ENCODE measurements around the gene GPC6. TPM values are rescaled to one million over a fixed set of nuclear protein-coding genes. Genes with fewer than 3 reads are reported as not detected.
A peak's percentile ranks its signal among the peaks of the same experiment; 100 is the strongest.

GPC6 gene
- total RNA-seq, 1 donor from 2014 or later, result 42.9 TPM

GRCh38 chr13:94249512-94249911, 1022.9 kb downstream of the GPC6 start:
- Histone ChIP-seq H3K4me2 (no peak overlapping the region), H3K27ac (no peak overlapping the region)
- H3K9me3 Mint-ChIP-seq, result peaks cover 19% of the 10 kb centered on the region

GRCh38 chr13:94251831-94252608, 1025.4 kb downstream of the GPC6 start:
- Histone ChIP-seq H3K4me3 (no peak overlapping the region), H3K4me1 (no peaks in the 10 kb centered on the region), H3K27ac (no peak overlapping the region), H3K27me3 (no peaks in the 10 kb centered on the region), H3K79me2 (ENCODE audit: low read depth) (no peaks in the 10 kb centered on the region), H4K20me1 (ENCODE audit: low read depth) (no peaks in the 10 kb centered on the region), H3F3A (ENCODE audit: low read depth) (no peaks in the 10 kb centered on the region), H2AFZ (replicated peaks) (no peak overlapping the region), H3K4me2 (no peak overlapping the region), H3K36me3 (no peaks in the 10 kb centered on the region), H3K9ac (no peak overlapping the region), H3K9me3 (ENCODE audit: low read depth) (no peaks in the 10 kb centered on the region)
- H3K27me3 Mint-ChIP-seq (ENCODE audit: insufficient read depth, low read depth), result no peaks in the 10 kb centered on the region
- no peak overlapping the region for H3K4me3 Mint-ChIP-seq
- no peak overlapping the region for H3K27ac Mint-ChIP-seq
- peaks cover 21% of the 10 kb centered on the region for H3K4me1 Mint-ChIP-seq
- no peaks in the 10 kb centered on the region for H3K36me3 Mint-ChIP-seq
- peaks cover 4% of the 10 kb centered on the region for H3K9me3 Mint-ChIP-seq
- TF ChIP-seq EZH2 (IDR thresholded peaks at IDR 0.05) (no peak), EZH2phosphoT487 (IDR thresholded peaks at IDR 0.05) (no peak), CTCF (IDR thresholded peaks at IDR 0.05) (no peak)
- DNase-seq (ENCODE audit: low spot score), result no peak

More at GRCh38 chr13:94249512-94249911, 1022.9 kb downstream of the GPC6 start:
- no peaks in the 10 kb centered on the region for H3K36me3 Mint-ChIP-seq
- no peaks in the 10 kb centered on the region for H3K4me1 ChIP-seq
- H3K4me3 Mint-ChIP-seq, result no peak overlapping the region
- H3K4me1 Mint-ChIP-seq, result peaks cover 10% of the 10 kb centered on the region
- no peak overlapping the region for H3K4me3 ChIP-seq
- no peak overlapping the region for H3K9ac ChIP-seq
- no peaks in the 10 kb centered on the region for H3F3A ChIP-seq (ENCODE audit: low read depth)
- no peaks in the 10 kb centered on the region for H4K20me1 ChIP-seq (ENCODE audit: low read depth)
- H3K27me3 Mint-ChIP-seq (ENCODE audit: insufficient read depth, low read depth), result no peaks in the 10 kb centered on the region
- peak; percentile 39 for DNase-seq (ENCODE audit: low spot score)
- TF ChIP-seq EZH2phosphoT487 (IDR thresholded peaks at IDR 0.05), result no peak
- no peak for TF ChIP-seq CTCF (IDR thresholded peaks at IDR 0.05)
- TF ChIP-seq EZH2 (IDR thresholded peaks at IDR 0.05), result no peak
- no peak overlapping the region for H3K27ac Mint-ChIP-seq
- peaks cover 5% of the 10 kb centered on the region for H3K36me3 ChIP-seq
- H2AFZ ChIP-seq (replicated peaks), result no peak overlapping the region
- H3K27me3 ChIP-seq, result no peaks in the 10 kb centered on the region
- no peaks in the 10 kb centered on the region for H3K79me2 ChIP-seq (ENCODE audit: low read depth)
- H3K9me3 ChIP-seq (ENCODE audit: low read depth), result no peaks in the 10 kb centered on the region

DNA sequence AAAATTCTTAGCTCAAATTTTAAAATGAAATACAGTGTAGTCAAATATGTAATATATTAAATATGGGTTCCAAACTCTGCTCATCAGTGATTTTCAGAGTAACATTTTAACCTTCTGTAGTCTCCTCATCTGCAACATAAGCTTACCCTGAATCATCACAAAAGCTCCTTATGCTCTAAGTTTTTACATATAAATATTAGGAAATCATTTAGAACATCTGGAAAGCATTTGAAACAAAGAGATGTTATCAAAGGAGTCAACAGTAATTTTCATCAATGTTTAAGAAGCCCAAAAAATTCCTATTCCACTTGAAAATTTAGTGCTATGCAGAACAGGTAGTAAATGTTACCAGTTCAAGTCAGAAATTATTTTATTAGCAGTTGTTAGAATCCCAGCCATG, 1028.1 kb downstream of the GPC6 start:
- Histone ChIP-seq H4K20me1 (ENCODE audit: low read depth) (no peaks in the 10 kb centered on the region), H3K4me1 (no peaks in the 10 kb centered on the region), H3K27ac (no peak overlapping the region), H3K9ac (no peak overlapping the region), H3K36me3 (no peaks in the 10 kb centered on the region), H3K9me3 (ENCODE audit: low read depth) (no peaks in the 10 kb centered on the region), H3K4me3 (no peak overlapping the region), H3K4me2 (no peak overlapping the region), H2AFZ (replicated peaks) (no peak overlapping the region), H3F3A (ENCODE audit: low read depth) (no peaks in the 10 kb centered on the region), H3K79me2 (ENCODE audit: low read depth) (no peaks in the 10 kb centered on the region), H3K27me3 (no peaks in the 10 kb centered on the region)
- Mint-ChIP-seq H3K36me3 (no peaks in the 10 kb centered on the region), H3K27me3 (ENCODE audit: insufficient read depth, low read depth) (no peaks in the 10 kb centered on the region), H3K4me1 (peaks cover 18% of the 10 kb centered on the region), H3K27ac (no peak overlapping the region), H3K9me3 (no peaks in the 10 kb centered on the region), H3K4me3 (no peak overlapping the region)
- no peak for DNase-seq (ENCODE audit: low spot score)
- TF ChIP-seq EZH2phosphoT487 (IDR thresholded peaks at IDR 0.05) (no peak), EZH2 (IDR thresholded peaks at IDR 0.05) (no peak), CTCF (IDR thresholded peaks at IDR 0.05) (no peak)

All from neural progenitor cell (in vitro differentiated cells).